Measurements from ENCODE around the gene CHCHD4. TPM values are rescaled to one million over a fixed set of nuclear protein-coding genes. Genes with fewer than 3 reads are reported as not detected.
"Not testable (repeated sequence)": the region's sequence is repeated elsewhere in the genome, so short reads cannot be mapped to it uniquely, and the experiment has no call there.

The CHCHD4 gene
- total RNA-seq, 1 donor = 10.8 TPM

DNA sequence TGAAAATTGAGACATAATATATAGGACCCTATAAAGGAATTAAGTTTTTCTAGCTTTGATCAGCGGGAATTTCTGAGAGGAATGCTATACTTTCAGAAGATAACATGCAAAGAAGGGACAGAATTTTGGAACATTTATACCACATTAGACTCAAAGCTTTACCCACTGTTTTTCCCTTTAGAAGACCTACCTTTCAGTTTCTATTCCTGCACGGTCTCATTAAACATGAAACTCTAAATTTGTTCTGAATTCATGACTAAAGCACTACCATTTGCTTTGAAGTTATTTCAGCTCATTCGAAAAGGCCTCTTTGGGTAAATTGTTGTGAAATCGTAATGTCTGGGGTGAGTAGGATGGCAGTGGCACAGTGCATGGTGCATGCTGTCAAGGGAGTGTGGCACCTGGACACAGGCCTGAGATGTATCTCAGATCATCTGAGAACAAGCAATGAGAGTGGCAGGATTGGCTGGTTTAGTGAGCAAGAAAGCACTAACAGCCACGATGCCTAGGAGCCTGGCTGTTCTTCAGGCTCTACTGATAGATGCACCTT, 42.5 kb downstream of the CHCHD4 start:
- TF ChIP-seq CTCF (IDR thresholded peaks at IDR 0.05; ENCODE audit: insufficient read depth, low read depth, low read length) = no peak
- H3K4me3 ChIP-seq (ENCODE audit: low read depth, low read length) = no peak overlapping the region
- DNase-seq (ENCODE audit: low read depth) = no peak

GRCh38 chr3:14077310-14077709, 47.4 kb downstream of the CHCHD4 start:
- no peak for TF ChIP-seq CTCF (IDR thresholded peaks at IDR 0.05; ENCODE audit: insufficient read depth, low read depth, low read length)
- H3K4me3 ChIP-seq (ENCODE audit: low read depth, low read length) = no peak overlapping the region
- DNase-seq (ENCODE audit: low read depth) = no peak

- DNase-seq (ENCODE audit: low read depth); H3K4me3 ChIP-seq (ENCODE audit: low read depth, low read length): not testable (repeated sequence)
Observed at GRCh38 chr3:14075233-14075632, 49.4 kb downstream of the CHCHD4 start.

DNA sequence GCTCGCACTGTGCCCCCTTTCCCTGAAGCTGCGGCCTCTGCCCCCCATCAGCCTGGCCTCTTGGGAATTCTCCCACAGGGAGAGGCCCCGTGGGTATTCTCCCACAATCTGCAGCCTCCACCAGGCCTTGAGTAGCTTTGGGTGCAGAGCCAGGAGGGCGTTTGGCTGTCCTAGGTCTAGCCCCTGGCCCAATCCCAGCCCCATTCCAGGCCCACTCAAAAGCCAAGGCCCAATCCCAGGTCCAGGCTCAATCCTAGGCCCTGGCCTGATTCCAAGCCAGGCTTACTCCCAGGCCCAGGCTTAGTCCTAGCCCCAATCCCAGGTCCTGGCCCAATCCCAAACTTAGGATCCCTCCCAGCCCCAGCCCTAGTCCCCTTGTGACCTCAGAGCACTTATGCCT, 59.8 kb downstream of the CHCHD4 start:
- TF ChIP-seq CTCF (IDR thresholded peaks at IDR 0.05; ENCODE audit: insufficient read depth, low read depth, low read length) = no peak
- DNase-seq (ENCODE audit: low read depth) = no peak
- H3K4me3 ChIP-seq (ENCODE audit: low read depth, low read length) = no peak overlapping the region

- no peak overlapping the region for H3K4me3 ChIP-seq (ENCODE audit: low read depth, low read length)
- DNase-seq (ENCODE audit: low read depth) = no peak
- TF ChIP-seq CTCF (IDR thresholded peaks at IDR 0.05; ENCODE audit: insufficient read depth, low read depth, low read length) = no peak
Observed at GRCh38 chr3:14063152-14063551, 61.5 kb downstream of the CHCHD4 start.

Other genes starting within 250 kb of the CHCHD4 start
- not detected in 2 replicates for gene WNT7A, start 244.8 kb downstream of the CHCHD4 start, total RNA-seq
- 98.9 and 120 TPM in 2 replicates for gene TMEM43, start 182 bp upstream of the CHCHD4 start, total RNA-seq
- 33.5 and 54.4 TPM in 2 replicates for gene XPC, start 53.7 kb upstream of the CHCHD4 start, total RNA-seq
- 5.5 and 7.3 TPM in 2 replicates for gene LSM3, start 53.9 kb upstream of the CHCHD4 start, total RNA-seq

Measured in fibroblast of villous mesenchyme (primary cell).